Subcutaneous adipose tissue (tissue), 4 donors: ENCODE data around the gene UBASH3B. TPM values are rescaled to one million over a fixed set of nuclear protein-coding genes. Genes with fewer than 3 reads are reported as not detected.

Source experiments
- CTCF ChIP-seq: fragments of 450-650 bp; IDR thresholded peaks from one replicate; pipeline ENCODE4 v1.5.1; 2016; ENCODE audit warnings: low read depth, mild to moderate bottlenecking, control low read depth, antibody characterized with exemption, moderate library complexity
- total RNA-seq, 4 donors: library from RNA; depleted of rRNA; stranded (reverse); fragments of >200 nt; gene quantifications; one replicate each; pipeline ENCODE4 v1.1.0, GENCODE V29; 2016

Gene UBASH3B
- total RNA-seq, 4 donors from 2014 or later, result 2.4 to 15.3 (median 7.1) TPM

GRCh38 chr11:122692444-122692843 lies 36.9 kb downstream of the UBASH3B start:
- TF ChIP-seq CTCF, result no peak

- TF ChIP-seq CTCF, result no peak
Measured at GRCh38 chr11:122695076-122695615, 39.6 kb downstream of the UBASH3B start.

- no peak for TF ChIP-seq CTCF
Measured at GRCh38 chr11:122696662-122697061, 41.1 kb downstream of the UBASH3B start.

- no peak for TF ChIP-seq CTCF
Measured at GRCh38 chr11:122697636-122698167, 42.2 kb downstream of the UBASH3B start.

GRCh38 chr11:122698392-122698791 lies 42.9 kb downstream of the UBASH3B start:
- no peak for TF ChIP-seq CTCF

GRCh38 chr11:122700666-122701065 lies 45.1 kb downstream of the UBASH3B start:
- TF ChIP-seq CTCF, result no peak

- no peak for TF ChIP-seq CTCF
Measured at GRCh38 chr11:122701143-122701542, 45.6 kb downstream of the UBASH3B start.
